ENCODE measurements around the gene EXOSC1.
"Not testable (repeated sequence)": the region's sequence is repeated elsewhere in the genome, so short reads cannot be mapped to it uniquely, and the experiment has no call there.

EXOSC1 gene
- total RNA-seq: 28.0 reads per million, percentile 54 among the genes with 10 or more reads in this experiment

GRCh38 chr10:97445722-97446639 is at the start of gene EXOSC1, which contains the start of gene ZDHHC16:
Gene EXOSC1 (minus strand): TSS chr10:97446006. CDS start chr10:97445985, 21 bp downstream.
Gene ZDHHC16 (plus strand): TSS chr10:97446175. CDS start chr10:97451676, 5,501 bp downstream.
- DNase-seq: peak; percentile 87

- DNase-seq: no peak
Measured at GRCh38 chr10:97494863-97495506, 49.2 kb upstream of the EXOSC1 start.

GRCh38 chr10:97494151-97494550 is 48.3 kb upstream of the EXOSC1 start:
- no peak for DNase-seq

- no peak for DNase-seq
Measured at GRCh38 chr10:97490592-97490991, 44.8 kb upstream of the EXOSC1 start.

GRCh38 chr10:97485647-97486281 is 40.0 kb upstream of the EXOSC1 start:
- no peak for DNase-seq

GRCh38 chr10:97483921-97484320 is 38.1 kb upstream of the EXOSC1 start:
- DNase-seq: no peak

GRCh38 chr10:97483506-97483905 is 37.7 kb upstream of the EXOSC1 start:
- DNase-seq: no peak

- no peak for DNase-seq
Measured at GRCh38 chr10:97482381-97482780, 36.6 kb upstream of the EXOSC1 start.

- DNase-seq: no peak
Measured at GRCh38 chr10:97481071-97481470, 35.3 kb upstream of the EXOSC1 start.

- DNase-seq: no peak
Measured at GRCh38 chr10:97479939-97480338, 34.1 kb upstream of the EXOSC1 start.

- DNase-seq: not testable (repeated sequence)
Measured at GRCh38 chr10:97479410-97479809, 33.6 kb upstream of the EXOSC1 start.

- DNase-seq: no peak
Measured at GRCh38 chr10:97475936-97476594, 30.3 kb upstream of the EXOSC1 start.

GRCh38 chr10:97474918-97475317 is 29.1 kb upstream of the EXOSC1 start:
- DNase-seq: no peak

GRCh38 chr10:97468781-97469180 is 23.0 kb upstream of the EXOSC1 start:
- DNase-seq: not testable (repeated sequence)

GRCh38 chr10:97468162-97468561 is 22.4 kb upstream of the EXOSC1 start:
- DNase-seq: no peak

GRCh38 chr10:97466755-97467154 is 20.9 kb upstream of the EXOSC1 start:
- DNase-seq: no peak

- DNase-seq: no peak
Measured at GRCh38 chr10:97465982-97466381, 20.2 kb upstream of the EXOSC1 start.

GRCh38 chr10:97464226-97464625 is 18.4 kb upstream of the EXOSC1 start:
- DNase-seq: no peak

- peak; percentile 13 for DNase-seq
Measured at GRCh38 chr10:97463363-97464132, 17.7 kb upstream of the EXOSC1 start.

GRCh38 chr10:97462309-97462708 is 16.5 kb upstream of the EXOSC1 start:
- DNase-seq: no peak

- no peak for DNase-seq
Measured at GRCh38 chr10:97459933-97460332, 14.1 kb upstream of the EXOSC1 start.

- DNase-seq: no peak
Measured at GRCh38 chr10:97459111-97459510, 13.3 kb upstream of the EXOSC1 start.
